Stimulated activated CD4-positive, alpha-beta T cell treated with anti-CD3 and anti-CD28 coated beads, Interleukin-4, amount 100 ng/mL, for 1 hour (primary cell): Measurements from ENCODE around the gene AIRE.
"Not testable (repeated sequence)": the region's sequence is repeated elsewhere in the genome, so short reads cannot be mapped to it uniquely, and the experiment has no call there.

Source experiments
- DNase-seq: peaks from one replicate; pipeline ENCODE4 v3.0.0-alpha.2; 2020

Gene AIRE

DNA sequence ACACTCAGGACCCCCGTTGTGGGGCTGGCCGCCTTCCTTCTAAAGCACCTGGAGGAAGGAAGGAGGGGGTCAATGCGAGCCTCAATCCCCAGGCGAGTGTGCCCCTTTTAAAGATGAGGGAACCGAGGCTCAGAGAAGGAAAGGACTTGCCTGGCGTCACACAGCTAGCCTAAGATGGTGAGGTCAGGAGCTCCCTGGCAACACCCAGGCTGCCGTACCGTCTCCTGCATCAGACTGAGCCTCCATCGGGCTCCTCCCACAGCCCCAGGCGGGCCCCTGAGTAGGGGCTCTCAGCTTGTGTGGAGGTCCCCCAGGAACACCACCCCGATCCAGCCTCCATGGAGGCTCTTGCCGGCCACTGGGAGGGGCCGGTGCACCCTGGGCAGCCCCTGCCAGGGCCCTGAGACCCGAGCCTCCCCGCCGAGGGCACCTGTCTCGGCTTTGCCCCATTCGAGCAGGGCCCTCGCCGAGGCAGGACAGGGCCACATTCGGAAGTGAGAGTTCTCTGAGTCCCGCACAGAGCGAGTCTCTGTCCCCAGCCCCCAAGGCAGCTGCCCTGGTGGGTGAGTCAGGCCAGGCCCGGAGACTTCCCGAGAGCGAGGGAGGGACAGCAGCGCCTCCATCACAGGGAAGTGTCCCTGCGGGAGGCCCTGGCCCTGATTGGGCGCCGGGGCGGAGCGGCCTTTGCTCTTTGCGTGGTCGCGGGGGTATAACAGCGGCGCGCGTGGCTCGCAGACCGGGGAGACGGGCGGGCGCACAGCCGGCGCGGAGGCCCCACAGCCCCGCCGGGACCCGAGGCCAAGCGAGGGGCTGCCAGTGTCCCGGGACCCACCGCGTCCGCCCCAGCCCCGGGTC lies at the start of gene AIRE:
Gene AIRE, plus strand, starts transcription at position 739 of the 855 bp plus-strand sequence. CDS start 131 bp downstream, outside the sequence.
- DNase-seq = no peak

DNA sequence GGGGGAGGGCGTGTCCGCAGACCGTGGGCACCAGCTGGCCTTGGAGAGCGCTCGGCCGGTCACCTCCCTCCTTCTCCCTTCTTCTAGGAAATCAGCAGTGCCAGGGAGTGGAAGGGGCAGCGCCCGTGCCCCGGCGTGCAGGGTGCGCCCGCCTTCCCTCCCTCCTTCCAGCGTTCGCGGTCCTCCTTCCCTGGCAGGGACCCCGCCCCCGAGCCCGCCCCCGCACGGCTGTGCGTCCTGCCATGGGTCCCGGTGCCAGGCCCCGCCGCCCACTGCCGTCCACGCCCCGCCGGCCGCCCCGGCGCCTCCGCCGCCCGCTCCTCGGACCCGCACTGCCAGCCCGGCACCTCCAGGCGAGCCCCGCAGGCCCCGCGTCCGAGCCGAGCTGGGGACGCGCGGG lies 45.3 kb upstream of the AIRE start:
- not testable (repeated sequence) for DNase-seq

DNA sequence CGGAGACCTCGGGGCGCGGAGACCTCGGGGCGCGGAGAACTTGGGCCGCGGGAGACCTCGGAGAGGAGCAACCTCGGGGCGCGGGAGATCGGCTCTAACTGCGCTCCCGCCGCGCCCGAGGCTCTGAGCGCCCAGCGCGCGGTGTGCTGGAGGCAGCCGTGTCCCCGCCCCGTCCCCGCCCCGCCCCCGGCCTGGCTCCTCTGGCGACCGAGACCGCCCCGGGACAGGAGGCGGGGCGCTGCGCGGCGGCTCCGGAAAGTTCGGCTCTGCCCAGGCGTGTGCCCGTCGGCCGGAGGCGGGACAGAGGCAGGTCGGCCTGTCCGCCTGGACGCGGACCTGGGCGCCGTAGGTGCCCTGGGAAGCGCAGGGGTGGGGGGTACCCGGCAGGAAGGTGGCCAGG lies 44.8 kb upstream of the AIRE start, which contains the start of gene ICOSLG:
Gene ICOSLG, minus strand, starts transcription at position 102 of the 400 bp plus-strand sequence. CDS start 126 bp downstream, outside the sequence.
- DNase-seq = not testable (repeated sequence)

DNA sequence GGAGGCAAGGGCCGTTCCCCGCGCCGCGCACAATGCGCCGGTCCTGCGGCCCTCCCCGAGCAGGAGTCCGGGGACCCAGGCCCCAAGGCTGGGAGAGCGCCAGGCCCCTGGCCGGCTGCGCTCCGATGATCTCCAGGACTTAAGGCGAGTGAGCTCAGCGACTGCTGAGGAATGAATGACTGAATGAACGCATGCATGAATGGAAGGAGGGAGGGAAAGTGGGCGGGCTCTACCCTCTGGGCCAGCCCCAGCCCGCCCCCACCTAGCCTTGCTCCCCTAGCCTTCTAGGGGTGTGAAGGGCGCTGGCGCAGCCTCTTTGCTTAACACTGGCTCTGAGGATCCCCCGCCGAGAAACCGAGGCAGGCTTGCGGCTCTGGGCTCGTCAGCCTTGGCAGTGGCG lies 44.4 kb upstream of the AIRE start:
- not testable (repeated sequence) for DNase-seq

DNA sequence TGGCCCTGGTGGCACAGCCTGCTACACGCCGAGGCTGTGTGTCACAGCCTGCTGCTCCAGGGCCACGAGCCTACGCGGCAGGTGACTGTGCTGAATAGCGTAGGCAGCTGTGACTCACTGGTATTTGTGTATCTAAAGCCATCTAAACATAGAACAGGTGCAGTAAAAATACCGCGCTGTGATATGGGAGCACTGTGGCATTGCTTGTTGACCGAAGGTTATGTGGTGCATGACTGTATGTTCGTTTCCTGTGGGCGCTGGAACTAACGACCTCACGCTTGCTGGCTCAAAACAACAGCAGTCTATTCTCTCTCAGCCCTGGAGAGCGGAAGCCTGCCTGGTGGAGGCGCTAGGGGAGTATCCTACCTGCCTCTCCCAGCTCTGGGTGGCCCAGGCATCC lies 41.7 kb upstream of the AIRE start:
- DNase-seq = not testable (repeated sequence)

DNA sequence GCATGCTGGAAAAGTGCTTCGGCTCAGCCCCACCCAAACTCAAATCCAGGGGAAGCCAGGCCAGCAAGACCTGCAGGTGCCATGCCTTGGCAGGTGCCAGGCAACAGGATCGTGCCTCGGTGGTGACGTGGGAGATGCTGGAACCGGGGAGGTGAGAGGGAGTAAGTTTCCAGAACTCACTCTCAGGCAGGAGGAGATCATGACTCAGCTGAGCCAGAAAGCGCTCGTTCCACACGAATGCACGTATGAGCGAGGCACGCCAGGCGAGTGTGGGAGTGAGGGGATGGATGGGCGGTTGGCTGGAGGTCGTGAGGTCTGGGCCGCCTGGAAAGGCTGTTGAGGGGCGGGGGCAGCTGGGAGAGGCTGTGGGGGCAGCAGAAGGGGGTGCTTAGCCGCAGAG lies 37.8 kb upstream of the AIRE start:
- not testable (repeated sequence) for DNase-seq

DNA sequence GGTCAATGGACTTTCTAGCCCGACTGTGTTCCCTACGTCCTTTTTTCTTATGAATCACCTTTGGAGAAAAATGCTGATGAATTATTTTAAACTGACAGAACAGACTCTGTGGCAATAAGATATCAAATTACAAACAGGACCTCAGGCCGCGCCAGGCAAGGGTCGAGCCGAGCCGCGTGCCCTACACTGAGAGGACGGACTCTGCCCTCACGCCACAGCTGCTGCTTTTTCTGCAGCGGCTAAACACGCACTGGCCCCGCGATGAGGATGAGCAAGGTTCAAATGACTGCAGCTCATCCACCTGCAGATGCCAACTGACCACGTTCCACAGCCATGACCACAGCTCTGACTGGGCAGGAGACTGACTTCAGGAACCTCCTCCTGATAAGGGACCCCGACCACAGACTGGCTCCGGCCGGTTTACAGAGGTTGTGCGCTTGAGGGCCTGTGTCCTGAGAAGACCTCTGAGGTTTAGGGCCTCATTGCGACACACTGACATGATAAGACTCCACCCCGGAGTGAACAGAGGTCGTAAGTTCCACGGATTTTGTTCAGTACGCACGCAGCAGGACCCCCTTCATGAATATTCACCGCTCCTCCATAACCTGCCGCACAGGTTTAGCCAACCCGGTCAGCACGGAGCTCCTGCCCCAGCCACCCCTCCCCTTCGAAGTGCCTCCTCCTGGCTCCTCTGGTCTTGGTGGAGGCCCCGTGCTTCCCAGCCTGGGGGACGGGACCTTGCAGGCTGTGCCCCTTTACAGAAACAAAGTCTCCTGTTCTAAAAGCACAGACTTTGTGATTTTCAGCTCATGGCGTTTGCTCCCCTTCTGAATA lies 36.3 kb upstream of the AIRE start:
- DNase-seq = not testable (repeated sequence)

DNA sequence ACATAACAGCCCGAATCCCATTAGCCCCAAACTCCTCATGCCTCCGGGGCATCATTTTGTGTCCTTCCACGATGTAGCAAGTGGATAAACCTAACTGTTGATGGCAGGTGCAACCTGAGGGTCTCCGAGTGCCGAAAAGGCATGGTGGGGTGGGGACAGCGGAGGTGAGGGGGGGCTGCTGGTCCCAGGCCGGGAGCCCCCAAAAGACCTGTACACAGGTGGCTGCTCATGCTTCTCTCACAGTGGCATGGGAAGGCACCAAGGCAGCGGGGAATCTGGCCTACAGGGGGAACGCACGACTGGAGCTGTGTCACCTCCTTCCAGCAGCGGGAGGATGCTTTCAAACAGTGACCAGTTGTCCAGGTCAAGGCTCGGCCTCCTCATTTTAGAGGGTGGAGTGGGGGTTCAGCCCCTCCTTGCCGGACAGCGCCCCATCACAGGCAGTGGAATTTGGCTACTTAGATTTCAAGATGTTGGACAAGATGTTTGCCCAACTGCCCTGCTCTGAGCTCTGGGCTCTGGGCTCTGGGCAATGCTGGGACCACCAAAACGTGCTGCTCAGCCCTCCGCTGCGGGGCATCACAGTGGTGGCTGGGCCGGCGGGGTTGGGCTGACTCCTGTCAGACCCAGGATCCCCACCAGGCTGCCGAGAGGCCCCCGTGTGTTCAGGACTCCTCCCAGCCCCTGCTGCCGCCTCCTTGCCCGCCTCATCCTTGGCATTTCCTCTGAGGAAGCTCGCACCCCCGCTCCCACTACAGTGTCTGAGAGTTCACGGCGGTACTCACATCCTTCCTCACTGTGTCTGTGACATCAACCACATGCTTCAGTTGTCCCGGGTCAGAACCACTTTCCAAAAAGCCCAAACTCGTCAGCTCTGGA lies 31.6 kb upstream of the AIRE start:
- no peak for DNase-seq

DNA sequence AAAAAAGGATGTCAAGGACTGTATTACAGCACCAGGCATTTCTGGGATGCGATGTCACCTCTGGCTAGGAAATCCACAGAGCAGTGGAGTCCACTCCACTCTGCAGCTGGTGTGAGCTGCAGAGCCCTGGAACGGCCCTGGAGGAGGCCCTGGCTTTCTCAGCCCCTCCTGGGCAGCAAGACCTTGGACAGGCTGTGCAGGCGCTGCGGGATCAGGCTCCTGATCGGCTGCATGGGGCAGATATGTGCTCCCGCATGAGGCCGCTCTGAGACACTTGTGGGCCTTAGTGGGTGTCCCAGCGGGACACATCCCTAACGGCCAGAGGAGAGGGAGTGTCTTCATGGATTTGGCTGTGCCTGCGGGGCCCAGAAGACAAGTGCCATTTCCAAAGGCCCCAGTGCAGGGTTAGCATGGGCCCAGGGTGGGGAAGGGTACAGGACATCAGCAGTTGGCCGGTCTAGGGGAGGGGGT lies 30.1 kb upstream of the AIRE start:
- DNase-seq = no peak

DNA sequence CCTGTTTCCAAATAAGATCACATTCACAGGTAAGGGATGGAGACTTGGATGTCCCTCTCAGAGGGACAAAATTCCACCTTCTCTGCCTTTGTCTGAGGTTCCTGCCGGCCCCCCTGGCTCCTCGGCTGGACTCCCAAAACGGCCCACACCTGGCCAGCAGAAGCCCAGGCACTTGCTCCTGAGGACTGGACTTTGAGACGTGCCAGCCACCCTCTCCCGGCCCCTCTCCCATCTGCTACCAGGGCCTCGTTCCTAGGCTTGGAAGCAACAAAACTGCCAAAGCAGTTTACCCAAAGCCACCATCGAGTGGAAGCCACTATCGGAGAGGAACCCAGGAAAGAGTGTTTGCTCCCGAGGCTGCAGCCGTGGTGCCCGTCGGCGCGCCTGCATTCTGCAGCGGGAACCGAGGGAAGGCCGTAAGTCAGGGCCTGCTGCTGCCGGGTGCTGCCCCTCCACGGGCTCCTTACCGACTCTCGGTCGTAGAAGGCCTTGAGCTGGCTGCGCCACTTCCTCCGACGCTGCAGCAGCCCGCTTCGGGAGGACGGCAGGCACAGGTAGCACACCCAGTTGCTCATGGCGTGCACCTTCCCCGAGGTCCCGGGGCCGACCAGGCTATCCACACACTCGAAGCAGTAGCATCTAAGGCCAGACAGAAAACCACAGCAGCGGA lies 27.5 kb upstream of the AIRE start:
- DNase-seq = no peak

DNA sequence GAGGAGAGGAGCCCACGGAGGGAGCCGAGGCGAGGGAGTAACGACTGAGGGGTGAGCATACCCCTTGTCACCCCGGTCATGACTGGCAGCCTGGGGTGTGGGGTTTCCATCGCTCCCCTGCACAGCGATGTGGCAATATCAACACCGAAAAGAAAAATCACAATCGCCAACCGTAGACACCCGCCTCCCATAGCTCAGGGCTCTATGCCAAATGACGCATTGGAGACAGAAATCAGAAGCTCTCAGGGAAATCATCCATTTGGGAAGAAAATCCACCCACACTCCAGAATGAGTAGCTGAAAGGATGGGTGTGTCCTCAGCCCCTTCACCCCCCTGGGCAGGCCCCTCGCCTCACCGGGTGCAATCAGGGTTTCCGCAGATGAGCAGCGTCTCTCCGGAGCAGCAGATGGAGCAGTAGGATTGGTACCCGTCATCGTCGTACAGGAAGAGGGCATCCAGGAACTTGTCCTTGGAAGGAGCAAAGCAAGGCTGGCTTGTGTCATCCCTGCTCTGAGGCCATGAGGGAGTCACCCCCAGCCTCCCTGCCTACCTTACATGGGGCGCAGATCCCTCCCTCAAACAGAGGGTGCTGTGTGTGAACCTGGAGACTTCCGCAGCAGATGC lies 26.5 kb upstream of the AIRE start:
- DNase-seq = no peak

DNA sequence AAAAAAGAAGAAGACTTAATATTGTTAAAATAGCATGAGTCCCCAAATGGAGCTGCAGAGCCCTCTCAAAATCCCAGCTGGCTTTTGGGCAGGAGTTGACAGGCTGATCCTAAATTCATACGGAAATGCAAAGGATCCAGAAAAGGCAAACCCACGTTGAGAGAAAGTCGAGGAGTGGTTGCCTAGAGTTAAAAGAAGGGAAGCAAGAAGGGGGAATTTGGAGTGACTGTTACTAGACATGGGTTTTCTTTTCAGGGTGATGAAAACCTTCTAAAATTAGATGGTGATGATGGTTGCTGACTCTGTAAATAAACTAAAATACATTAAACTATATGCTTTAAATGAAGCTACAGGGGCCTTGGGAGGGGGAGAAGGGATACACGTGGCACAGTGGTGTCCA lies 25.6 kb upstream of the AIRE start:
- no peak for DNase-seq

DNA sequence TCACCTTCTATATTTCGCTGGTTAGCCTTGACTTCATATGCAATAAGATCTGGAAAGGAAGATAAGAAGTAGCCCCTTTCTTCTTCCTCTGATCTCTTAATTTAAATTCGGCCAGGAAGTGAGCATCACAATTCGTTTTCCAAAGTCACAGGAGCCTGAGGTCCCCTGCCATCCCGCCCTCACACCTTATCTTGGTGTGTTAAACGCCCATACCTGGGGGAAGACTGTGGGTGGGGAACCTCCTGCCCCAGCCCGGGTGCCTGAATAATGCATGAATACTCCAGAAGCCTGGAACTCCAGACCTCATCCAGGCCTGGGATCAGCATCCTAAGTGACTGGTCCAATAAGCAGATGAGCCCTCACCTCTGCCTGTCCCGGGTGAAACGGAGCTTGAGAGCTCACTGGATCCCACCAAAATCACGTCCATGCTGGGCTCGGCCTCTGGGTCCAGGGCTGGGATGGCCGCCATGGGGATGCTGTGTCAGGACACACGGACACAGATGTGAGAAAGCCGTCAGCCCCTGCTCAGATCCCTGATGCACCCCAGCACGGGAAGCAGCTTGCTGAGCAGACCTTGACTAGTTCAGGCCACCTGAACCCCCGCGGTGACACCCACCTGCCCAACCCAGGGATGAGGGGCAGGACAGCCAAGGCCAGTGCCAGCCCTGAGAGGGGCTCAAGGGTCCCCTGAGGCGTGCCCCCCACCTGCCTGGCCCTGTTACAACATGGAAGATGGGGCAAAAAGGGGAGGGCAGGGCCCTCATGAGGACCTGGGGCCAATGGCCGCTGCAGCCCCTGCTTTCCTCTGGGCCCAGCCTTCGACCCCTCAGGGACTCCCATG lies 24.7 kb upstream of the AIRE start:
- DNase-seq = no peak

DNA sequence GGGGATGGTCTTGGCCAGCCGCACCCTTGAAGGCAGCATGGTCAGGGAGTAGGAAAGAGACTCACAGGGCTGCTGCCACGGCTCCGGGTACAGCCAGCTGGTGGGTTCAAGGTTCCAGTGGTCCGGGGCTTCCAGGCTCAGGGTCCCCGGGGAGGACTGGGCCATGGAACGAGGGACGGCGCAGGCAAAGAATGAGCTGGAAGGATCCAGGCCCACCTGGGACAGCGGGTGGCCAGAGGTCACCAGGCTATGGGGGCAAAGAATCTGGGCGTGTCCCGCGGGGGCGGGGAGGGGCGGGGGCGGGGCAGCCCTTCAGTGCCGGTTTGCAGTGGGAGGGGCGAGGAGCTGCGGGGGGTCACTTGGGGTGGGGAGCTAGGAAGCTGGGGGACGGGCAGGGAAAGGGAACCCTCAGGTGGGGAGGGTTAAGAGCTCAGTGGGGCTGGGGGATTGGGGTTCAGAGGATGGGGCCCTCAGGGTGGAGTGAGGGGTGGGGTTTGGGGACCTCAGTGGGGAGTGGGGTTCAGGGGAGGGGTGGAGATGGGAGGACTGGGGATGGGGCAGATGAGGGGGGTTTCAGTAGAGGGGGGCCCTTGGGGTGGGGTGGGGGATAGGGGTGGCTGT lies 23.9 kb upstream of the AIRE start, which contains the start of gene DNMT3L:
Gene DNMT3L, minus strand, starts transcription at position 223 of the 621 bp plus-strand sequence. CDS start 638 bp downstream, outside the sequence.
- no peak for DNase-seq

DNA sequence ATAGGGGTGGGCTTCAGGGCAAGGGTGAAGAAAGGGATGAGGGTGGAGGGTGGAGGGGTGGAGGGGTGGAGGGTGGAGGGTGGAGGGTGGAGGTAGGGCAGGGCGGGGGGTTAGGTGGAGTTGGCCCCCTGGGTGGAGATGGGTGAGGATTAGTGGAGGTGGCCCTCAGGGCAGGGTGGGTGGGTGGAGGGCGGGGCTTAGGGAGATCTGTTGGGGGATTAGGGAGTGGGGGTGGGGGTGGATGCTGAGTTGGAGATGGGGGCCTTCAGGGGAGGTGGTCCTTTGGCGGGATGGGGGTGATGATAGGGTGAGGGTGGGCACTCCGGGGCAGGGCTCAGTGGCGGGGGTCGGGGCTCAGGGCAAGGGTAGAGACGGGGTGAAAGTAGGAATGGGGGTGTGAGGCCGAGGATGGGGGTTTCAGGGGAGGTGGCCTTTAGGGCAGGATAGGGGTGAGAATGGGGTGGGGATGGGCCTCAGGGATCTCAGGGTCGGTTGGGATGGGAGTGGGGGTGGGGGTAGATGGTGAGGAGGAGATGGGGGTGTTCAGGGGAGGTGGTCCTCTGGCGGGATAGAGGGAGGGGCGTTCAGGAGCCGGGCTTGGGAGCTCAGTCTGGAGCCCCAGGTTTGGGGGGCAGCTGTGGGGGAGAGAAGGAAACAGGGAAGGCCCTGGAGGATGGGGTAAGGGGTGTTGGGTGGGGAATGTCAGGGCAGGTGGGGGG lies 23.2 kb upstream of the AIRE start:
- no peak for DNase-seq

DNA sequence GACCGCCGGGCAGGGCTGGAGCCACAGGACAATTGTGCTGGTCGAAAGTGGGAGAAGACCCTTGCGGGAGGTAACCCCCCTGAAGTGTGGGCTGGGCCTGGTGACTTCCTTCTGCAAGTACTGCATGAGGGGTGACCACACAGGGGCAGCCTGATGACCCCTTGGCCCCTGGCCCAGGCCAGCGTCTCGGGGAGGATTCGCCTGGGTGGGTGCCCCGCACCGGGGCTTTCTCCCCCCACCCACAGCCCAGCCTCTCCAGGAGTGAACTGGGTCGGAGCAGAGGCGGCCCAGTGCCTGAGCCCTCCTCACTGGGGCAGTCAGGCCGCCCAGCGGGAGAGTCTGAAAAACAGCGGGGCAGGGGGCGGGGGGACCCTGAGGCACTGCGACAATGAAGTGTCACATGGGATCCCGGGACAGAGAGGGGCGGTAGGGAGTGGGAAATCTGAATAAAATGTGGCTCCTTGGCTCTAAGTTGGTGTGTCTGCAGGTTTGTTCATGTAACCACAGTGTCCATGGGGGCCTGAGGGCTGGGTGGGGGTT lies 22.4 kb upstream of the AIRE start:
- DNase-seq = no peak

DNA sequence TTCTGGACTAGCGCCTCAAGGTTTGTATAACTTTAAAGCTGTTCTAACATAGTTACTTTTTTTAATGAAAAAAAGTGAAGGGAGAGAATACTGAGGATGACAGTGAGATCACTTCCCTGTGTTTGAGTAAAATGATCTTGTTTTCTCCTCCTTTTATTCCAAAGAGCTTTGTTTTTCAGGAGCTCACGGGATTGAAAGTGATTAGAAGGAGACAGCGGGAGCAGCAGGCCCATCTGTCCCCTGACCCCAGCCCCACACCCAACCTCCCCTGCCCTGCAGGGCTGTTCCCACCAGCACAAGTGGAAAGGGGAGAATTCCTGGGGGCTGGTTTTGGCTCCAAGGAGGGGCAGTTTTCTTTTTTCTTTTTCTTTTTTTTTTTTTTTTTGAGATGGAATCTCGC lies 21.9 kb upstream of the AIRE start:
- DNase-seq = no peak

DNA sequence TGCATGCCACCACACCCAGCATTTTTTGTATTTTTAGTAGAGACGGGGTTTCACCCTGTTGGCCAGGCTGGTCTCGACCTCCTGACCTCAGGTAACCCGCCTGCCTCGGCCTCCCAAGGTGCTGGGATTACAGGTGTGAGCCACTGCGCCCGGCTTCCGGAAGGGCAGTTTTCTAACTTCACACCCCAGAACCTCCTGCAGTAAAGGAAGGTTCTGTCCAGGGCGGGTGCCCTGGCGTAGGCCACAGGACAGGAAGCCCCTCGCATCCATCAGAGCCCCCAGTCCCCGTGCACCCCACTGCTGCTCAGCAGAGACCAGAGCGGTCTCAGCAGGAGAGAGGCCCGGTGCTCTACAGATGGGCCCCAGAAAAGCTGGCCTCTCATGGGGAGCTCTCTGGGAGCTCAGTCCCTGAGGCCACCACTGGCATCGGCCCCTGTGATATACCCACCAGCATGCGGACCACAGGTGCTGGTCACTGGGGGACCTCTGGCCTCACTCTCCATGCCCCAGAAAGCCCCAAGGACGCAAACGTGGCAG lies 19.9 kb upstream of the AIRE start:
- DNase-seq = no peak
